ENCODE results near the gene ASPSCR1. TPM values are rescaled to one million over a fixed set of nuclear protein-coding genes. Genes with fewer than 3 reads are reported as not detected.
A peak's percentile ranks its signal among the peaks of the same experiment; 100 is the strongest.

The ASPSCR1 gene
- total and polyA plus RNA-seq, 9 of the 15 experiments (the other 6 are each of a cell fraction or from before 2014, with no cell fraction given) = 0.90 to 36.9 (median 11.6) TPM

DNA sequence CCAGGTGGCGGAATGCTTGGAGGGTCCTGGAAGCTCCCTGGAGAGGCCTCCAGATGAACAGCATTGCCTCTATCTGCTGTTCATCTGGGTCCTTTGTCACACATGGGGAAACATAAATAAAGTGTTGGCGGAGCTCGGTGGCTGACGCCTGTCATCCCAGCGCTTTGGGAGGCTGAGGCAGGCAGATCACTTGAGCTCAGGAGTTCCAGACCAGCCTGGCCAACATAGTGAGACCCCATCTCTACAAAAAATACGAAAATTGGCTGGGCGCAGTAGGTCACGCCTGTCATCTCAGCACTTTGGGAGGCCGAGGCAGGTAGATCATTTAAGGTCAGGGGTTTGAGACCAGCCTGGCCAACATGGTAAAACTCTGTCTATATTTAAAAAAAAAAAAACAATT lies 32.6 kb upstream of the ASPSCR1 start:
- Histone ChIP-seq H3K4me2 (ENCODE audit: insufficient read depth, low read length) (no peak overlapping the region), H3K79me2 (ENCODE audit: control insufficient read depth, insufficient read depth, low read length) (no peaks in the 10 kb centered on the region), H3K9ac (ENCODE audit: insufficient read depth in 1 of 2, low read depth in 2 of 2, low read length in 2 of 2) (no peak overlapping the region), H3K27ac (ENCODE audit: extremely low read depth, low read depth, low read length) (no peak overlapping the region), H3K9me1 (ENCODE audit: control insufficient read depth, insufficient read depth, low read length) (no peaks in the 10 kb centered on the region), H3K4me3 (no peak overlapping the region), H2AFZ (ENCODE audit: low read depth, low read length) (peak overlapping the region; percentile 15; the same call in 1 of the 2 replicates), H3K36me3 (ENCODE audit: control insufficient read depth, insufficient read depth, low read length) (no peaks in the 10 kb centered on the region), H4K20me1 (replicated peaks; ENCODE audit: control insufficient read depth, insufficient read depth, low read length) (no peaks in the 10 kb centered on the region), H3K4me1 (replicated peaks in 1 of 2; ENCODE audit: control insufficient read depth in 2 of 2, insufficient read depth in 2 of 2, low read length in 2 of 2) (peaks cover 0 to 35% of the 10 kb centered on the region in 2 experiments; a peak in 3 of 5 replicates), H3K9me3 (replicated peaks; ENCODE audit: control insufficient read depth, insufficient read depth, low read depth, low read length) (no peaks in the 10 kb centered on the region), H3K27me3 (ENCODE audit: control insufficient read depth in 2 of 2, insufficient read depth in 2 of 2, low read length in 2 of 2) (no peaks in the 10 kb centered on the region)
- 65% methylated on average over 9 of the region's 9 CpGs for WGBS (ENCODE audit: insufficient coverage, low coverage, missing lambda C conversion rate)
- ChIA-PET POLR2A (interaction anchor here (1.1 to 1.7 kb wide), 3 partner anchors 9 to 18 kb away, joined by 3 to 7 read pairs (median 3); no protein-coding TSS in a partner anchor), CTCF (ENCODE audit: low intra/inter-chr PET ratio) (no interaction called here)
- ATAC-seq (no peak), DNase-seq (ENCODE audit: extremely low read depth in 1 of 4, low spot score in 3 of 4) (no peak), FAIRE-seq (no peak)
- BruUV-seq (replicated peaks) = no TSS peak
- in situ Hi-C loops (cut with MboI) (no loop called here), intact Hi-C loops (cut with micrococcal nuclease) (no loop called here)
- TF ChIP-seq CBX5 (IDR thresholded peaks at IDR 0.05; ENCODE audit: borderline replicate concordance, low read depth) (no peak), ZFP1 (CRISPR knock-in tag; IDR thresholded peaks at IDR 0.05) (no peak), HSF4 (CRISPR knock-in tag; IDR thresholded peaks at IDR 0.05; ENCODE audit: borderline replicate concordance) (no peak), MED1 (CRISPR knock-in tag; IDR thresholded peaks at IDR 0.05; ENCODE audit: borderline replicate concordance) (no peak), NR2C1 (IDR thresholded peaks at IDR 0.05) (no peak), NR2C1 (tag; IDR thresholded peaks at IDR 0.05) (no peak), FIP1L1 (IDR thresholded peaks at IDR 0.05; ENCODE audit: low read depth, low read length, poor library complexity, severe bottlenecking) (no peak), BCOR (IDR thresholded peaks at IDR 0.05) (peak; percentile 38; the same call in 1 of the 2 replicates), POLR2H (tag; IDR thresholded peaks at IDR 0.05; ENCODE audit: low read depth) (no peak), SIN3B (IDR thresholded peaks at IDR 0.05; ENCODE audit: low read depth) (no peak), ZNF79 (CRISPR knock-in tag; IDR thresholded peaks at IDR 0.05; ENCODE audit: low read depth) (no peak), MEIS2 (IDR thresholded peaks at IDR 0.05; ENCODE audit: partially characterized antibody) (peak; percentile 17), ZNF121 (CRISPR knock-in tag; conservative IDR thresholded peaks at IDR 0.05) (peak; percentile 93), HDAC1 (IDR thresholded peaks at IDR 0.05) (no peak), SMARCE1 (IDR thresholded peaks at IDR 0.05) (no peak), ZNF175 (CRISPR knock-in tag; IDR thresholded peaks at IDR 0.05; ENCODE audit: low read depth) (no peak)
- TF ChIP-seq, protein P1, sequence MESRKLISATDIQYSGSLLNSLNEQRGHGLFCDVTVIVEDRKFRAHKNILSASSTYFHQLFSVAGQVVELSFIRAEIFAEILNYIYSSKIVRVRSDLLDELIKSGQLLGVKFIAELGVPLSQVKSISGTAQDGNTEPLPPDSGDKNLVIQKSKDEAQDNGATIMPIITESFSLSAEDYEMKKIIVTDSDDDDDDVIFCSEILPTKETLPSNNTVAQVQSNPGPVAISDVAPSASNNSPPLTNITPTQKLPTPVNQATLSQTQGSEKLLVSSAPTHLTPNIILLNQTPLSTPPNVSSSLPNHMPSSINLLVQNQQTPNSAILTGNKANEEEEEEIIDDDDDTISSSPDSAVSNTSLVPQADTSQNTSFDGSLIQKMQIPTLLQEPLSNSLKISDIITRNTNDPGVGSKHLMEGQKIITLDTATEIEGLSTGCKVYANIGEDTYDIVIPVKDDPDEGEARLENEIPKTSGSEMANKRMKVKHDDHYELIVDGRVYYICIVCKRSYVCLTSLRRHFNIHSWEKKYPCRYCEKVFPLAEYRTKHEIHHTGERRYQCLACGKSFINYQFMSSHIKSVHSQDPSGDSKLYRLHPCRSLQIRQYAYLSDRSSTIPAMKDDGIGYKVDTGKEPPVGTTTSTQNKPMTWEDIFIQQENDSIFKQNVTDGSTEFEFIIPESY (CRISPR knock-in tag; IDR thresholded peaks at IDR 0.05) = 0 out of 2 replicates have a peak, but pooled peaks have one; percentile 35
- TF ChIP-seq, protein P2, sequence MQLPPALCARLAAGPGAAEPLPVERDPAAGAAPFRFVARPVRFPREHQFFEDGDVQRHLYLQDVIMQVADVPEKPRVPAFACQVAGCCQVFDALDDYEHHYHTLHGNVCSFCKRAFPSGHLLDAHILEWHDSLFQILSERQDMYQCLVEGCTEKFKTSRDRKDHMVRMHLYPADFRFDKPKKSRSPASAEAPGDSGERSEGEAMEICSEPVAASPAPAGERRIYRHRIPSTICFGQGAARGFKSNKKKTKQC (CRISPR knock-in tag; IDR thresholded peaks at IDR 0.05) = no peak
- TF ChIP-seq, protein P3, sequence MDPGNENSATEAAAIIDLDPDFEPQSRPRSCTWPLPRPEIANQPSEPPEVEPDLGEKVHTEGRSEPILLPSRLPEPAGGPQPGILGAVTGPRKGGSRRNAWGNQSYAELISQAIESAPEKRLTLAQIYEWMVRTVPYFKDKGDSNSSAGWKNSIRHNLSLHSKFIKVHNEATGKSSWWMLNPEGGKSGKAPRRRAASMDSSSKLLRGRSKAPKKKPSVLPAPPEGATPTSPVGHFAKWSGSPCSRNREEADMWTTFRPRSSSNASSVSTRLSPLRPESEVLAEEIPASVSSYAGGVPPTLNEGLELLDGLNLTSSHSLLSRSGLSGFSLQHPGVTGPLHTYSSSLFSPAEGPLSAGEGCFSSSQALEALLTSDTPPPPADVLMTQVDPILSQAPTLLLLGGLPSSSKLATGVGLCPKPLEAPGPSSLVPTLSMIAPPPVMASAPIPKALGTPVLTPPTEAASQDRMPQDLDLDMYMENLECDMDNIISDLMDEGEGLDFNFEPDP (CRISPR knock-in tag; IDR thresholded peaks at IDR 0.05) = no peak

Measured in K562 (cell line).